ENCODE results near the gene PRSS2.
"Not testable (repeated sequence)": the region's sequence is repeated elsewhere in the genome, so short reads cannot be mapped to it uniquely, and the experiment has no call there.

The PRSS2 gene

DNA sequence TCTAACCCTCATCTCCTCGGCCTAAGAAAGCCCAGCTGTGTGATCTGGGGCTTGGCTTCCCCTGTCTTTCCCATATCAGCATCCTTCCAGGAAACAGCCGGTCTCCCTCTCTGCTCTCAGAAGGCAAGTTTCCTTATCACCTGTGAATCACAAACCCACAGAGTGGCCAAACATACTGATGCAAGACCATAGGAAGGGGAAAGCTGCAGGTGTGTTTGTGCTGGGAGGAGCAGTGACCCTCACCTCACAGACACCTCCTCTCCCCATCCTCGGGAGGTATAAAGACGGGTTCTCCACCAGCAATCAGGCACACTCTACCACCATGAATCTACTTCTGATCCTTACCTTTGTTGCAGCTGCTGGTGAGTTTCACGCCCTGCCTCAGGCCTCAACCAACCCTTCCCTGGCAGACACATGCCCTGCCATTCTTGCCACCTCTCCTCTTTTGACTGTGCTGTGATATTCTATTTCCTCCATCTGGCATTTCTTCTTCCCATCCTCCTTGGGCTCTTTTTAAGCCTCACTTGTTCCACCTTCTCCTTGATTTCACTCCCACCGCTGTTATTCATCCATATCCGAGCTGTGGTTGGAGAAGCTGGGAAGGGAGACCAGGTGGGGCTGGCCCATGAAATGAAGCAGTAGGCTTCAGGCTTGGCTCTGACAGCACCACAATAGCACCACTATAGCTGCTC lies at the start of gene PRSS2:
TSS of gene PRSS2 (plus strand) at position 310 of the 692 bp plus-strand sequence. CDS start at position 323, 13 bp downstream.
- no peak for DNase-seq

DNA sequence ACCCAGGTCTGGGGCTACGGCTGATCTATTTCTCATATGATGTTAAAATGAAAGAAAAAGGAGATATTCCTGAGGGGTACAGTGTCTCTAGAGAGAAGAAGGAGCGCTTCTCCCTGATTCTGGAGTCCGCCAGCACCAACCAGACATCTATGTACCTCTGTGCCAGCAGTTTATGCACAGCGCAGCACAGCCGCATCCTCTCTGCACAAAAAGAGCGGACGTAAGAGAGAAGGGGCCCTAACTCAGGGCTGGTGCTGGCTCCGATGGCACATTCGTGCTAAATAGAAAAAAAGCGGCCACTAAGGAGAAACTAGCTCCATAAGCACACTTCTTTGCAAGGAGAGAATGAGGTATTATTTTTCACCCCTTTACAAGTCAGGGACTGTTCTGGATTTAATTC lies 49.8 kb upstream of the PRSS2 start:
- DNase-seq: no peak

DNA sequence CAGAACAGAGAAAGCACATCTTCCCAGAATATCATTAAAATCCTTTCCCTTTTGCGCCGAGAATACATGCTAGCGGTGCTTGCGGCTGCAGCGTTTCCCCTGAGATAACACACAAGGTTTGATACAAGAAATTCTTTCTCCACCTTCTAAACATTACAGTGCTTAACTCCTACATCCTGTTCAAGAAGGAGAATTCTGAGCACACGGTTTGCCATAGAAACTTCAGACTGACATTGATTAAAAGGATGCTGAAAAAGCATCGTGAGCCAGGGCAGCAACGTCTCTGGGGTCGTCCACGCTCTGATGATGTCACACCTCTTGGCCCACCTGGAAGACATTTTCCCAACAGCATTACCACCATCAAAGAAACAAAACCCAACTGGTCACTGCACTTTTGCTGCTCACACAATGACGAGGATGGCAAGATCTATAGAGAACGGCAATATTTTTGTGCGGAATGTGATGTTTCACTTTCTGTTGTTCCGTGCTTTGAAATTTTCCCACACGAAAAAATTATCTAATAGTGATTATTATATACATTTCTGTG lies 48.4 kb upstream of the PRSS2 start:
- no peak for DNase-seq

DNA sequence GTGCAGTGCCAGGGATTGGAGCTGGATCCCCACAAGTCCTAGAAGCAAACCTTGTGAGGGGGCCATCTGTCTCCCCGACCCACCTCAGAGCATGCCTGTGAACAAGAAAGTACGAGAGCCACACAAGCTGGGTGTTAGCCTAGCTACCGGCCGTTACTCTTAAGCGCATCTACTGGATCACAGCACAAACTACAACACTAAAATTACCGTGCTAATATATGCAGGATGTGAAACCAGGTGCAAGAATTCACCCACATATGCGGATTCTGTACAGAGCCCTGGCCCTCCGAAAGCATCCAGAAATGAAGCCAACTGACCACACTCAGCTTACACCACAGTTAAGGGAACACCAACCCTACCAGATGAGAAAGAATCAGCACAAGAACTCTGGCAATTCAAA lies 37.5 kb upstream of the PRSS2 start:
- no peak for DNase-seq

DNA sequence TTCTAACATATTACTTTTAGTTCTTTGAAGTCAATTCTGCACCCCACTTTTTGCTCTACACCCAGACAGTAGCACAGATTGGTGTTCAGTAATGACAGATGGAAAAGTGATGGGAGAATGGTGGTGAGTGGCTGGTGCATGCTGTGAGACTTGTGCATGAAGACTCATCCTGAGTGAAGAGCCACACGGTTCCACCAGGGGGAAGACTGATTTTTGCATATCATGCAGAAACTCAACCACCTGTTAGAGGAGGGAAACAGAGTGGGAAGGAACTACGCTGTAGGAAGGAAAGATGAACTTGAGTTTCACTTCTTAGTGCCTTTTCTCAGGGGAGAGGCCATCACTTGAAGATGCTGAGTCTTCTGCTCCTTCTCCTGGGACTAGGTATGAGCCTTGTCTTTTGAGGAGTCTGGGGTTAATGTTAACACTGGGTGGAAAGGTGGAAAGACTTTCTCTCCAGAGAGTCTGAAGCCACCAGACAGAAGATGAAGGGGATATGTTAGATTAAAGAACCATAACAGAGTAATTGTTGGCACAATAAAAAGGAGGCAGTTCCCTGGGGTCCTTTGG lies 30.8 kb upstream of the PRSS2 start:
- no peak for DNase-seq

DNA sequence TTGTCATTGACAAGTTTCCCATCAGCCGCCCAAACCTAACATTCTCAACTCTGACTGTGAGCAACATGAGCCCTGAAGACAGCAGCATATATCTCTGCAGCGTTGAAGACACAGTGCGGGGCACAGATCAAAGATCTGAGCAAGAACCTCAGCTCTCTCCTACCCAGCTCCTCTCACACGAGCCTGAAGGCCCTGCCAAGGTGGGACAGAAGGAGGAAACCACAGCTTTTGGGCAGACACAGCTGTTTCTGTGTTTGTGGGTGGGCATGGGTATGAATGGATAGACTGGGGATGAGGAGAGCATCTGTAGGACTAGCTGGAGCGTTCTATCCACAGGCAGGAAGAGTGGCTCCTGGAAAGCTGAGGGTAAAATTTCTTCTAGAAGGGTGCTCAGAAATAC lies 30.0 kb upstream of the PRSS2 start:
- DNase-seq: no peak

DNA sequence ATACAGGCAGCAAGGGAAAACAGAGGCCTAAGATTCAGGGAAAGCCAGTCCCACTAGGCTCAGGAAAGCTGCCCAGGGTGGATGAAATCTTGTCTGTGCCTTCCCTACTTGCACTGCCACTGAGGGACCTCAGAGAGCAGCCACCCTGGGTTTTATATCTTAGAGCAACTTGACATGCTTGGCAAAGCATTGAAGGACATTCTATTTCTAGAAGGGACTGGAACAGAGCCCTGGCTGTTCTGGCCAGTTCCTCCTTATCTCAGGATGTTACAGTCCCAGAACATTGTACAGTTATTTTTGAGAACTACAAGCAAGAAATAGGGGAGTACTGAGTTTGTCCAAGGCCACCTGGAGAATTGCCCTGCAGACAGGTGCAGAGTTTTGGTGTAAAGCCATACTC lies 28.8 kb upstream of the PRSS2 start:
- not testable (repeated sequence) for DNase-seq

DNA sequence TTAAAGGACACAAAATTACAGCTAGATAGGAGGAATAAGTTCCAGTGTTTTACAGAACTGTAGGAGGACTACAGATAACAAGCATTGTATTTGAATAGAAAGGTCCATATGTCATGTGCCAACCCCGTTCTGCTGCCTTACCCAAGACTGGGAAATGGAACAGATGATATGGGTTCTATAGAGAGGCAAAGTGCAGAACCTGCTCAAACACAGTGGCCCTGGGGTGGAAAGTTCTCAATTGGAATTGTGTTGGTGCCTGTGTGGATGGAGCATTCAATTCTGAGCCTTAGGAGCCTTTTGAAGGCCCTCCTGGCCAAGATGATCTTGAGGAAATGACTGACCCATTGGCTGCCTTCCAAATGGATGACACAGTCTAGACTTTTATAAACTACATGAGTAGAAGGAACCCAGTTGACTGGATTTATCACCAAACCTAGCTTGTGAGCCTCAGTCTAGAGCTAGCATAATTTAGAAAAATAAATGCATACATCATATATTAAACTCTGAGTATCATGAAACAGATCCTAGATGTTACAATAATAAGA lies 25.6 kb upstream of the PRSS2 start:
- DNase-seq: no peak

DNA sequence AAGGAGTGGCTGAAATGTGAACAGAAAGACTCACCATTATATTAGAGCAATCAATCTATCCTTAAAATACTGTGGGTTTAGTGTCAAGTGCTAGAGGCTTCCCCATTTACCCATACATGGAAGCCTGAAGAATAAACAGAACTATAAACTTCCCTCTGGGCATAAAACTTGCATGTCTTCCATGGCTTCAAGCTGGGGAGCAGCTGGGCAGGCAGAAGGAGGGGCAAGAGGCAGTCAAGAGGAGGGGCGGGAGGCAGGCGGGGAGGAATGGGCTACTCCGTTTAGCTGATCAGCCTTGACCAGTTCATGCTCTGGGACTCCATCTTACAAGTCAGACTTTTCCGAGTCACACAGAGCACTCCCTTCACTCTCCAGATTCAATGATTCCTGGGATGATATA lies 25.0 kb upstream of the PRSS2 start:
- no peak for DNase-seq

DNA sequence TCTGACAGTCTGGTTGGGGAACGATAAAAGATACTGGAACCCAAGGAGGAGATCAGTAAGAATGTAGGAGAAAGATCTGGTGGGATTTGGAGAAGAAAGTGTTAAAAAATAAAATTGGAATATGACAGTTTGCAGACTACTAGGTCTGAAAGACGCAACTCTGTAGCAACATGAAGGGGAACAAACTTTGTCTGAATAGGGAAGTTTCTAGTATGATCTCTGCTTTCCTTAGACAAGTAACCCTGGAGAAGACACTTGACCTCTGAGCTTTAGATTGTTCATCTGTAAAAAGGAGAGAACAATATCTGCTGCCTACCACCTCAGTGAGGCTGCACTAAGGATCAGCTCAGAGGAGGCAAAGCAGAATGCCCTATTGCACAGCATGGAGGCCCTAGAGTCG lies 24.5 kb upstream of the PRSS2 start:
- no peak for DNase-seq

DNA sequence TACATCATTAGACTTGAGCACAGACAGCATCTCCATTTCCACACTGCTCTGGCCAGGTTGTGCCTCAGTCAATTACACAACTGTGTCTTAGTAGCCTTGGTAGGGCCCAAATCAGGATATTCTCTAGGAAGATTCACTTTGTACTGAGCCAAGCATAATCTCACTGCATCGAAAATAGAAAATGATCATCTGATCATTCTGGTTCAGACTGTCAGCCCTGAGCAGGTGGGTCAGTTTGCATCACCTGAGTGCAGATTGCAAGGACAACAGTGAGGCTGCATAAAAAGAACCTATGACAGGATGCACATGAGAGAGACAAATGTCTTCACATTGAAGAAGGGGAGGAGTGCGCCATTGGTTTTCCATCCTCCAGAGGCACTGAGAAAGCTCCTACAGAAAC lies 22.4 kb upstream of the PRSS2 start:
- DNase-seq: not testable (repeated sequence)

DNA sequence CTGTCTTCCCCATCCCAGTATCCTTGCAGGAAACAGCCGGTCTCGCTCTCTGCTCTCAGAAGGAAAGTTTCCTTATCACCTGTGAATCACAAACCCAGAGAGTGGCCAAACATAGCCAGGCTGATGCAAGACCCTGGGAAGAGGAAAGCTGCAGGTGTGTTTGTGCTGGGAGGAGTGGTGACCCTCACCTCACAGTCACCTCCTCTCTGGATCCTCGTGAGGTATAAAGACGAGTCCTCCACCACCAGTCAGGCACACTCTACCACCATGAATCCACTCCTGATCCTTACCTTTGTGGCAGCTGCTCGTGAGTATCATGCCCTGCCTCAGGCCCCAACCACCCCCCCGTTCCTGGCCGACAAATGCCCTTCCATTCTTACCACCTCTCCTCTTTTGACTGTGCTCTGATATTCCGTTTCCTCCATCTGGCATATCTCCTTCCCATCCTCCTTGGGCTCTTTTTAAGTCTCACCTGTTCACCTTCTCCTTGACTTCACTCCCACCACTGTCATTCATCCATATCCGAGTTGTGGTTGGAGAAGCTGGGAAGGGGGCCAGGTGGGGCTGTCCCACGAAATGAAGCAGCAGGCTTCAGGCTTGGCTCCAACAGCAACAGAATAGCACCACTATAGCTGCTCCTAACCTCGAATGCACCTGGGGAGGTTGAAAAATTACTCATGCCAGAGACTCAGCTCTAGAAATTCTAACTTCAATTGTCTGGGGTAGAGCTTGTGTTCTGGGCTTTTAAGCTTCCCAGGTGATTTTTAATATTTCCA lies 21.4 kb upstream of the PRSS2 start, which contains the start of gene PRSS1:
TSS of gene PRSS1 (plus strand) at position 255 of the 776 bp plus-strand sequence. CDS start at position 268, 13 bp downstream.
- DNase-seq: no peak

DNA sequence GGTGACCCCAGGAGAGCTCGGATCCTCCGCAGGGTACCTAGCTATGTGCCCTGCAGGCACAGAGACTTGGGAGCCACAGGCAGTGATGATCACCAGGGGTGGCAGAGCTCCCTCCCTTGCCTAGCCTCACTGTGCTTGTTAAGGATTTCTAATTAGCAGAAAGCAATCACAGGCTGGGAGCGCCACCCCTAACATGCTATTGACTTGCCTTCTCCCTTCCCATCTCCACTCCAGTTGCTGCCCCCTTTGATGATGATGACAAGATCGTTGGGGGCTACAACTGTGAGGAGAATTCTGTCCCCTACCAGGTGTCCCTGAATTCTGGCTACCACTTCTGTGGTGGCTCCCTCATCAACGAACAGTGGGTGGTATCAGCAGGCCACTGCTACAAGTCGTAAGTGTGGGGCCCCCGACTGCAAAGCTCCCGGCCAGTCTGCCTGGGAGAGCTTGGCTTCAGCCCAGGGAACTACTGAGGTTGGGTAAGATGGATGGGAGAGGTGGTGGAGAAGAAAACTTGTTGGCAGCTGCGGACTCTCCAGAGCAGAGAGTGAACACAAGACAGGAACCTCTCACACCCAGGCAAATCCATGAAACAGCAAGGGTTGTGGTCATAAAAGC lies 20.3 kb upstream of the PRSS2 start:
- no peak for DNase-seq

DNA sequence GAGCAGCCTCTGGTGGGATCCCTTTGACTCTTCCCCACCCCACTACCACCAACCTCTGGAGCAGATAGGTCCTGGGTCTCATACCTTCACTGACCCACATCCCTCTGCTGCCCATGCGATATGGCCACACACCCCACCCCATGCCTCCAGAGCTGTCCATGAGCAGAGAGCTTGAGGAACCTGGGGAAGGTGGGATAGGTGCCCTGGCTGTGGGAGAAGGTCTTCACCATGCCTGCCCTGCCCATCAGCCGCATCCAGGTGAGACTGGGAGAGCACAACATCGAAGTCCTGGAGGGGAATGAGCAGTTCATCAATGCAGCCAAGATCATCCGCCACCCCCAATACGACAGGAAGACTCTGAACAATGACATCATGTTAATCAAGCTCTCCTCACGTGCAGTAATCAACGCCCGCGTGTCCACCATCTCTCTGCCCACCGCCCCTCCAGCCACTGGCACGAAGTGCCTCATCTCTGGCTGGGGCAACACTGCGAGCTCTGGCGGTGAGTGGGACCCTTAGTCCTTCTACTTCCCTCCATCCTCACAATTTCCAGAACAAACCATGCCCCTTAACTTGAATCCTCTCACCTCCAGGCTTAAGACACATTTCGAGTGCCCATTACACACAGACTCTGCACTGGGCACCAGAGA lies 19.1 kb upstream of the PRSS2 start:
- DNase-seq: not testable (repeated sequence)

DNA sequence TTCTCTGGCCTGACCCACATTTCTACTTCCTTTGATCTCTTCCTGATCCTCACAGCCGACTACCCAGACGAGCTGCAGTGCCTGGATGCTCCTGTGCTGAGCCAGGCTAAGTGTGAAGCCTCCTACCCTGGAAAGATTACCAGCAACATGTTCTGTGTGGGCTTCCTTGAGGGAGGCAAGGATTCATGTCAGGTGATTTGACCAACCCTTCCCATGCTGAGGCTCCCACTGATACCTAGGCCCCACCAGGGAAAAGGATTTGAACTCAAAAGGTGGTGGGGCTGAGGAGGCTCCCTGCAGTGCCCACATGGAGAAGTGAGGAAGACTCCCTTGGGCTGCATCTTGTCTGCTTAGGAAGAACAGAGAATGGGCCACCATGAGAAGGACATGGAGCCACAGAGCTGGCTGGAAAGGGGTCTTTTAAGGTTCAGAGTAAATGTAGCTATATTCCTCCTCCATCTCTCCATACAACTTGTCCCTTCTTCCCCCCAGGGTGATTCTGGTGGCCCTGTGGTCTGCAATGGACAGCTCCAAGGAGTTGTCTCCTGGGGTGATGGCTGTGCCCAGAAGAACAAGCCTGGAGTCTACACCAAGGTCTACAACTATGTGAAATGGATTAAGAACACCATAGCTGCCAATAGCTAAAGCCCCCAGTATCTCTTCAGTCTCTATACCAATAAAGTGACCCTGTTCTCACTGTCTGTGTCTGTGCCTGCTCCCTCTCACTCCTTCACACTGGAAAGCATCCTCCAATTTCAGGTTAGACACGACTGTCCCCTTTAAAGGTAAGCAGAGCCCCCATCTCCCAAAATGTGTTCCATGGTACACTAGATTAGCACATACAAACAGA lies 18.2 kb upstream of the PRSS2 start:
- no peak for DNase-seq

DNA sequence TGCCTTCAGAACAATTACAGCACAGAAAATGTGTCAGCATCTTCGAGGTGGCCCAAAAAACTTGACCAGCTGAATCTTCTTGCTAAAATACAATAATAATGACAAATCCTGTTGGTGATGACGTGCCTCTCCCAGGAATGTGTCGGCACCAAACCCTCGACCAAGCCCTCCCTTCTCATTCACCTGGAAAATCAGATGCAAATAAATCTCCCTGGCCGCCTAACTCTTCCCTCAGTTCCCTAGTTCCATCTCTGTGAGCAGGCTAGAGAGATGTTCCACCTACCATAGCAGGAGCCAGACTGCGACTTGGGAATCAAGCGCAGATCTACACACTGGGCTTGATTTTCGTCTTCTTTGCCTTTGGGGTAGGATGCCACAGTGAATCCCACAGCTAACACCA lies 17.4 kb upstream of the PRSS2 start:
- no peak for DNase-seq

DNA sequence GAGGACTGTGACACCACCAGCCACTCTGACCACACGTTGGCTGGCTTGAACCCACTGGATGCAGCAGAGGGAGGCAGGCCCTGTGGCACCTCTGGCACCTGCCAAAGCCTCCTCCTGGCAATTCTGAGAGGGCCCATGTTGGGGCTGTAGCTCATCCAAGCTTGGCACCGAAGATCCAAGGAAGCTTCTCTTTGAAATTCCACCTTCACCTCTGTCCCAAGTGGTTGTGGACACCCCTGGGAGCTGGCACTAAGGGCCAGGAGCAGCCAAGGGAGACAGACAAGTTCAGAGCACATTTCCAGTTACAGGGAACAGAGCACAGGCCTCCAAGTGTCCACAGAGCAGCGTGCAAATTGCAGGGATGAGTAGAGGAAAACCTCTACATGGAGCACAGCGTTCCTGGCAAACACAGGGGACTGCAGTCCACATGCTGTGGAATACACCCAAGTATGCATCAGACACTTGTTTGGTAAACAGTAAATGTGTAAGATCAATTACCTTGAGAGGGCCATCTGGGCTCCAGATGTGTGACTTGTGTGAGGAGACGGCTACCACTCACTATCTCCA lies 16.8 kb upstream of the PRSS2 start:
- not testable (repeated sequence) for DNase-seq

DNA sequence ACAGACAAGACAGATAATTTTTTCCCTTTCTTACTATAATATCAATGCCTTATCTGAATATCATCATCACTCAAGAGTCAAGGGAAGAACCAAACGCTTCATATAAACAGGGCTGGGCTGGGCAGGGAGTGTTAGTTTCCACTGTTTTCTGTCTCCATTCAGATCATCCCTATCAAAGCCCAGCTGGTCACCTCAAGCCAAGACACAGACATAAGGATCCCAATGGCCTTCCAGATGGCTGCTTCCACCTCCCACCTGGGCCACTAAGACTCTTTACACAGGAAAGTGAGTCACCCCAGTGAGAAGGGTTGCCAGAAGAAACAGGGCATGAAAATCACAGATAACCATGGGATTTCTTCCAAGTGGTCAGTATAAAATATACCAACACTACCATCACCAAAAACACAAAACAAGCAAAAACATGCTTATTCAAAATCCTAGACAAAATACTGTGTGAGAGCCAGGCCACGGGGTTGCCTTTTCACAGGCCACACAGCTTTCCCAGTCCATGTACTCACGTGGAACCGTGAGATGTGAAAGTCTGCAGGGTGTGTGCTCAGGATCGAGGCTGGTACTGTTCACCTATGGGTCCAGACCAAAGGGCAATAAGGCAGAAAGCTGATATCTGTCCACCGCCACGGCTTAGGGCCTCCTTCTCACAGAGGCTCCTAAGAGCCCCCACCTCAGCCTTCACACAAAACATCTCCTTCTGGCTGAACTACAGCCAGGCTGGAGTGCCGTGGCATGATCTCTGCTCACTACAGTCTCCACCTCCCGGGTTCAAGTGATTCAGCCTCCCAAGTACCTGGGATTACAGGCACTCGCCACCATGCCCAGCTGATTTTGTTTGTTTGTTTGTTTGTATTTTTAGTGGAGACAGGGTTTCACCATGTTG lies 15.8 kb upstream of the PRSS2 start:
- no peak for DNase-seq

DNA sequence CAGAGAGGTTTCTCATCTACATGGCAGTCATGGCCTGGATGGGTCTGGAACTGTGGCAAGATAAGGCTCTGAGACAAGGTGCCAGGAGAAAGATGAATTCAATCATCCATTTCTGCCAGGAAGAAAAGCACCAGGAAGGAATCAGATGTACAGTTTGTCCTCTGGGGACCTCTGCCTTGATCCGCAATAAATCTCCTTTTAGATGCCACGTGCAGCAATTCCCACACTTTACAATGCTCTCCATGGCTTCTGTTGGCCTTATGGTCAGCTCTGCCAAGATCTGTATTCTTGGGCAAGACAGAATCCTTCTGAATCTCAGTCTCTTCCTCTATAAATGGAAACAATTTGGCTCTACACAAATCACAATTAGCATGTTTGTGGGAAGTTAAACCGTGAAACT lies 12.5 kb upstream of the PRSS2 start:
- not testable (repeated sequence) for DNase-seq

DNA sequence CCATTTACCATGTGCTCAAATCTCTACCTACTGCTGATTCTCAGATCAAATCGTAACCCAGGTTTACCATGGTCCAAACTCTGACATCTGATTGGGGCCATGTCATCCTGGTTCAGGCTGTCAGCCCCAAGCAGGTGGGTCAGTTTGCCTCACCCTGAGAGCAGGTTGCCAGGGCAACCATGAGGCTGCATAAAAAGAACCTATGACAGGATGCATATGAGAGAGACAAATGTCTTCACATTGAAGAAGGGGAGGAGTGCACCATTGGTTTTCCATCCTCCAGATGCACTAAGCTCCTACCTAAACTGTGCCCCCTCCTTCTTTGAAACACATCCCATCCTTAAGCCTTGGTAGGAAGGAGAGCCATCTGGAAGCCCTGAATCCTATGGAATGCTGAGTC lies 11.3 kb upstream of the PRSS2 start:
- DNase-seq: no peak
